Colonic mucosa (tissue), 4 donors: ENCODE data around the gene DDX1. TPM values are rescaled to one million over a fixed set of nuclear protein-coding genes. Genes with fewer than 3 reads are reported as not detected.
"Not testable (repeated sequence)": the region's sequence is repeated elsewhere in the genome, so short reads cannot be mapped to it uniquely, and the experiment has no call there.

Source experiments
- DNase-seq: peaks from one replicate; pipeline ENCODE4 v3.0.0-alpha.2; 2020
- H3K27ac ChIP-seq: fragments of 200-600 bp; one replicate; pipeline ENCODE4 v1.8.0; 2021
- H3K27me3 ChIP-seq: fragments of 200-600 bp; one replicate; pipeline ENCODE4 v1.8.0; 2021
- H3K36me3 ChIP-seq: fragments of 200-600 bp; one replicate; pipeline ENCODE4 v1.8.0; 2021
- H3K4me1 ChIP-seq: fragments of 200-600 bp; one replicate; pipeline ENCODE4 v1.8.0; 2021; ENCODE audit warnings: mild to moderate bottlenecking
- H3K4me3 ChIP-seq: fragments of 200-600 bp; one replicate; pipeline ENCODE4 v1.8.0; 2021
- H3K9ac ChIP-seq, 2 donors: one replicate each; pipeline ENCODE4 v1.7.0; 2013; ENCODE audit warnings: control low read depth in 2 of 2, low read depth in 2 of 2, low read length in 2 of 2
- H3K9me3 ChIP-seq: fragments of 200-600 bp; one replicate; pipeline ENCODE4 v1.8.0; 2021
- intact Hi-C: fragments of 100-400 bp; cut with DNase I; formaldehyde crosslinking; loops from one replicate; pipeline ENCODE4 v1.14.1; 2022
- total RNA-seq, 2 donors: library from RNA; stranded (reverse); fragmentation: NEBNext Ultra II Directional in 1 of 2; extraction: Animal tissue kit (Norgen Biotek cat#: 25700) in 1 of 2; gene quantifications; one replicate each; pipeline ENCODE4 v1.2.1, GENCODE V29; 2021
- TF ChIP-seq, protein P1 (sequence below): fragments of 200-600 bp; IDR thresholded peaks from one replicate; pipeline ENCODE4 v1.8.0; 2022; ENCODE audit warnings: antibody characterized with exemption, mild to moderate bottlenecking
- donor health status: healthy.
- donor health status: DM: no; HTN: no; CAD: no.
- donor health status: DM: no; HTN: no; CAD: no.

The DDX1 gene
- 10 to 100 TPM; 71.6 to 91.3 TPM for total RNA-seq

DNA sequence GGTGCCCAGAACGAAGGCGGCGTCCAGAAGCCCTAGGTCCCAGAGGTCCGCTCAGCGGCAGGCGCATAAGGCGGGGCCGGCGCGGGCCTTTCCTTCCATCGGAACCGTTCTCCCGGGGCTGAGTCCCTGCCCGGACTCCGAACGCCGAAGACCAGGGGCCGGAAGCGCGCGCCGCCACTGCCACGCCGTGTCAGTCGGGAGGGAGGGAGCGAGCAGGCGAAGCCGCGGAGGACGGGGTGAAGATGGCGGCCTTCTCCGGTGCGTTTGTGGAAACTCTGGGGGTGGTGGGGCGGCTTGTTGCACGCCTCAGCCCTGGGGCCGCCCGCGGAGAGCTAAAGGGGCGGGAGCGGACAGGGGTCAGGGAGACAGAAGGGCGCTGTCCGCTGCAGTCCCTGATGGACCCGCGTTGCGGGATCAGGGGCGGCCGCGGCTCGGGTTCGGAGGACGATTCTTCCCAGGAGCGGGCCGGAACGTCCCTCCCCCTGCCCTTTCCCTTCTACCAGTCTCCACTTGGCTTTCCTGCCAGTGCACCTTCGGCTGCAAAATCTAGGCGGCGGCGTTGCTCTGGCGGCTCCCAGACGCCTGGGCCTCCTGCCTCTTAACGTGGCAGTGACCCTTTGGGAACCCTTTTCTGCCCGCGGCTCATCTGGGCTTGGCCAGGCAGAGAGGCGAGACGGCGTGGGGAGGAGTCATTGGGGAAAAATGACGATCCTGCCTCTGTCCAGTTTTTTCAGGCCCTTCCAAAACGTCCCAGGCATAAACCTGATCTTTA is at the start of gene DDX1:
Gene DDX1, plus strand, starts transcription at position 177 of the 772 bp plus-strand sequence. Its CDS starts 66 bp downstream, at position 243.
- H3K4me1 ChIP-seq, result peaks cover 8% of the 10 kb centered on the region
- TF ChIP-seq, protein P1, sequence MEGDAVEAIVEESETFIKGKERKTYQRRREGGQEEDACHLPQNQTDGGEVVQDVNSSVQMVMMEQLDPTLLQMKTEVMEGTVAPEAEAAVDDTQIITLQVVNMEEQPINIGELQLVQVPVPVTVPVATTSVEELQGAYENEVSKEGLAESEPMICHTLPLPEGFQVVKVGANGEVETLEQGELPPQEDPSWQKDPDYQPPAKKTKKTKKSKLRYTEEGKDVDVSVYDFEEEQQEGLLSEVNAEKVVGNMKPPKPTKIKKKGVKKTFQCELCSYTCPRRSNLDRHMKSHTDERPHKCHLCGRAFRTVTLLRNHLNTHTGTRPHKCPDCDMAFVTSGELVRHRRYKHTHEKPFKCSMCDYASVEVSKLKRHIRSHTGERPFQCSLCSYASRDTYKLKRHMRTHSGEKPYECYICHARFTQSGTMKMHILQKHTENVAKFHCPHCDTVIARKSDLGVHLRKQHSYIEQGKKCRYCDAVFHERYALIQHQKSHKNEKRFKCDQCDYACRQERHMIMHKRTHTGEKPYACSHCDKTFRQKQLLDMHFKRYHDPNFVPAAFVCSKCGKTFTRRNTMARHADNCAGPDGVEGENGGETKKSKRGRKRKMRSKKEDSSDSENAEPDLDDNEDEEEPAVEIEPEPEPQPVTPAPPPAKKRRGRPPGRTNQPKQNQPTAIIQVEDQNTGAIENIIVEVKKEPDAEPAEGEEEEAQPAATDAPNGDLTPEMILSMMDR, result no peak
- H3K4me3 ChIP-seq, result peak within 1 kb of the TSS; percentile 100
- intact Hi-C loops, result no loop called here
- H3K36me3 ChIP-seq, result peaks cover 6% of the 10 kb centered on the region
- no peaks in the 10 kb centered on the region for H3K27me3 ChIP-seq
- peak within 1 kb of the TSS; percentile 95 for H3K27ac ChIP-seq
- no peaks in the 10 kb centered on the region for H3K9me3 ChIP-seq
- peak within 1 kb of the TSS; percentile 90 to 95 for H3K9ac ChIP-seq
- peak; percentile 84 for DNase-seq

DNA sequence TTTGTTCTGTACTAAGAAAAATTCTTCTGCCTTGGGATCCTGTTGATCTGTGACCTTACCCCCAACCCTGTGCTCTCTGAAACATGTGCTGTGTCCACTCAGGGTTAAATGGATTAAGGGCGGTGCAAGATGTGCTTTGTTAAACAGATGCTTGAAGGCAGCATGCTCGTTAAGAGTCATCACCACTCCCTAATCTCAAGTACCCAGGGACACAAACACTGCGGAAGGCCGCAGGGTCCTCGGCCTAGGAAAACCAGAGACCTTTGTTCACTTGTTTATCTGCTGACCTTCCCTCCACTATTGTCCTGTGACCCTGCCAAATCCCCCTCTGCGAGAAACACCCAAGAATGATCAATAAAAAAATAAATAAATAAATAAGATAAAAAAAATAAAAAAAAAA is 49.4 kb upstream of the DDX1 start:
- H3K4me3 ChIP-seq, H3K27ac ChIP-seq, intact Hi-C loops, H3K9ac ChIP-seq, H3K36me3 ChIP-seq, H3K4me1 ChIP-seq, H3K27me3 ChIP-seq, DNase-seq, H3K9me3 ChIP-seq: not testable (repeated sequence)

DNA sequence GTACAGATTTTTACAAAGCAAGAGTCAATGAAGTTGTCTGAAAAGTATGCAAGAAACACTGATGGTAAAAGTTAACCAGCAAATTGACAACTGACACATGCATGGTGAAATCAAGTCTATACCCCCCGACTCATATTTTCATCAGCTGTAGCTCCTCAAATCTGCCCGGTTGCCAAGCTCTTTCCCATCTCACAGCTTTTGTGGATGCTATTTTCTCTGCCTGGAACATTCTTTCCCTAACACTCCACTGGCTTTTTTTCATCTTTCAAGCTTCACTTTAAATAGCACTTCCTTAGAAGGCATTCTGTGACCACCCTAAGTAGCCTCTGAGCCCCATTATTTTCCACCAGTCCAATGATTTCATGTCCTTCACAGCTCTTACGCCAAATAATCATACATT is 48.6 kb upstream of the DDX1 start:
- Histone ChIP-seq H3K9me3 (no peaks in the 10 kb centered on the region), H3K36me3 (no peaks in the 10 kb centered on the region), H3K4me3 (no peak overlapping the region), H3K27me3 (no peaks in the 10 kb centered on the region), H3K27ac (no peak overlapping the region), H3K9ac (no peak overlapping the region), H3K4me1 (no peaks in the 10 kb centered on the region)
- intact Hi-C loops, result no loop called here
- TF ChIP-seq, protein P1, result no peak
- no peak for DNase-seq

DNA sequence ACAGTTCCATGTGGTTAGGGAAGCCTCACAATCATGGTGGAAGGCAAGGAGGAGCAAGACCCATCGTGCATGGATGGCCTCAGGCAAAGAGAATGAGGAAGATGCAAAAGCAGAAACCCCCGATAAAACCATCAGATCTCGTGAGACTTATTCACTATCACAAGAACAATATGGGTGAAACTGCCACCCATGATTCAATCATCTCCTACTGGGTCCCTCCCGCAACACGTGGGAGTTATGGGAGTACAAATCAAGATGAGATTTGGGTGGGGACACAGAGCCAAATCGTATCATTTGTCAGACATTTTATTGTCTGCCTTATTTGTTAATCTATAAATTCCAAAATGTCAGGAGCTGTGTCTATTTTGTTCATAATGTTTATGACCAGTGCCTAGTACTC is 48.1 kb upstream of the DDX1 start:
- Histone ChIP-seq H3K36me3 (no peaks in the 10 kb centered on the region), H3K9me3 (no peaks in the 10 kb centered on the region), H3K27ac (no peak overlapping the region), H3K27me3 (no peaks in the 10 kb centered on the region), H3K4me1 (no peaks in the 10 kb centered on the region), H3K9ac (no peak overlapping the region), H3K4me3 (no peak overlapping the region)
- no peak for DNase-seq
- TF ChIP-seq, protein P1, result no peak
- intact Hi-C loops, result no loop called here

DNA sequence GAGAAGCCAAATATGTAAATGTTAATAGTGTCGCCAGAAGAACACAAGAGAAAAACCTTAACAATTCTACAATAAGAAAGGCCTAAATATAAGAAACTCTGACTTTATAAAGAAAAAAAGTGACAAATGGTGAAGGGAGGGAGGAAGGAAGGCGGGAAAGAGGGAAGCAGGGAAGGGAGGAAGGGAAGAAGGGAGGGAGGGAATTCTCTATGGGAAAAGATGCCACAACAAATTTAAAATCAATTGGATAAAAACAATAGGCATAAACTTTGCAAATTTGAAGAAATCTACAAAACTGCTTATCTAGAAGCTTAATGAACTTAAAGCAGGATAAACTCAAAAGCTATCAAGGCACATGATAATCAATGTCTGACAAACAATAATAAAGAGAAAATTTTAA is 47.4 kb upstream of the DDX1 start:
- intact Hi-C loops, result no loop called here
- no peaks in the 10 kb centered on the region for H3K4me1 ChIP-seq
- H3K9me3 ChIP-seq, result no peaks in the 10 kb centered on the region
- H3K27ac ChIP-seq, result no peak overlapping the region
- no peak overlapping the region for H3K9ac ChIP-seq
- no peak for DNase-seq
- no peaks in the 10 kb centered on the region for H3K36me3 ChIP-seq
- TF ChIP-seq, protein P1, result no peak
- no peak overlapping the region for H3K4me3 ChIP-seq
- no peaks in the 10 kb centered on the region for H3K27me3 ChIP-seq
